ENCODE data around the gene NEURL1. TPM values are rescaled to one million over a fixed set of nuclear protein-coding genes. Genes with fewer than 3 reads are reported as not detected.

NEURL1 gene
- polyA plus RNA-seq, 3 donors: 3.0 to 17.2 (median 3.3) TPM

GRCh38 chr10:103551619-103552602, 58.4 kb downstream of the NEURL1 start:
- H3K4me1 Mint-ChIP-seq: peaks cover 62% of the 10 kb centered on the region
- intact Hi-C loops (cut with micrococcal nuclease): no loop called here
- DNase-seq: peak; percentile 92 to 98 (median 97)
- H3K27ac Mint-ChIP-seq: peak overlapping the region; percentile 93 to 98 (median 97)
- H3K79me2 ChIP-seq (ENCODE audit: insufficient read depth, low read length): no peaks in the 10 kb centered on the region
- H3K9ac ChIP-seq (ENCODE audit: insufficient read depth, low read length, poor library complexity, severe bottlenecking): peak overlapping the region; percentile 63
- H4K20me1 ChIP-seq (ENCODE audit: insufficient read depth, low read length): no peaks in the 10 kb centered on the region
- H3K27ac ChIP-seq (ENCODE audit: low read depth in 1 of 2, low read length in 2 of 2): peak overlapping the region; percentile 90 to 96
- peak overlapping the region; percentile 31 to 73 for H3K4me3 Mint-ChIP-seq
- H3K27me3 Mint-ChIP-seq (ENCODE audit: low read depth in 3 of 3): peaks cover 15 to 44% (median 38%) of the 10 kb centered on the region in 3 donors
- H3K36me3 ChIP-seq (replicated peaks in 1 of 2; ENCODE audit: control insufficient read depth in 1 of 2, insufficient read depth in 2 of 2, low read length in 2 of 2): no peaks in the 10 kb centered on the region
- H3K4me1 ChIP-seq (ENCODE audit: control insufficient read depth in 1 of 2, insufficient read depth in 2 of 2, low read length in 2 of 2): peaks cover 54 to 58% of the 10 kb centered on the region in 2 donors
- H3K9me3 Mint-ChIP-seq: peaks cover 3 to 10% (median 7%) of the 10 kb centered on the region in 7 donors
- H3K4me3 ChIP-seq (replicated peaks in 1 of 3; ENCODE audit: low read depth in 2 of 3, low read length in 3 of 3): peak overlapping the region in 1 of 3 experiments; percentile 37
- peaks cover 0 to 9% of the 10 kb centered on the region in 2 donors for H3K36me3 Mint-ChIP-seq
- 21% methylated on average over 6 of the region's 10 CpGs for WGBS (ENCODE audit: insufficient coverage)
- peak overlapping the region; percentile 50 for H3K4me2 ChIP-seq (replicated peaks; ENCODE audit: extremely low read depth, low read length, poor library complexity, severe bottlenecking)
- peaks cover 0 to 5% of the 10 kb centered on the region in 2 donors for H3K9me3 ChIP-seq (replicated peaks in 1 of 2; ENCODE audit: control insufficient read depth in 1 of 2, insufficient read depth in 1 of 2, low read length in 2 of 2)
- peaks cover 0 to 17% of the 10 kb centered on the region in 2 donors for H3K27me3 ChIP-seq (ENCODE audit: control insufficient read depth in 2 of 2, insufficient read depth in 2 of 2, low read length in 2 of 2)
- TF ChIP-seq, protein P1, sequence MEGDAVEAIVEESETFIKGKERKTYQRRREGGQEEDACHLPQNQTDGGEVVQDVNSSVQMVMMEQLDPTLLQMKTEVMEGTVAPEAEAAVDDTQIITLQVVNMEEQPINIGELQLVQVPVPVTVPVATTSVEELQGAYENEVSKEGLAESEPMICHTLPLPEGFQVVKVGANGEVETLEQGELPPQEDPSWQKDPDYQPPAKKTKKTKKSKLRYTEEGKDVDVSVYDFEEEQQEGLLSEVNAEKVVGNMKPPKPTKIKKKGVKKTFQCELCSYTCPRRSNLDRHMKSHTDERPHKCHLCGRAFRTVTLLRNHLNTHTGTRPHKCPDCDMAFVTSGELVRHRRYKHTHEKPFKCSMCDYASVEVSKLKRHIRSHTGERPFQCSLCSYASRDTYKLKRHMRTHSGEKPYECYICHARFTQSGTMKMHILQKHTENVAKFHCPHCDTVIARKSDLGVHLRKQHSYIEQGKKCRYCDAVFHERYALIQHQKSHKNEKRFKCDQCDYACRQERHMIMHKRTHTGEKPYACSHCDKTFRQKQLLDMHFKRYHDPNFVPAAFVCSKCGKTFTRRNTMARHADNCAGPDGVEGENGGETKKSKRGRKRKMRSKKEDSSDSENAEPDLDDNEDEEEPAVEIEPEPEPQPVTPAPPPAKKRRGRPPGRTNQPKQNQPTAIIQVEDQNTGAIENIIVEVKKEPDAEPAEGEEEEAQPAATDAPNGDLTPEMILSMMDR (IDR thresholded peaks at IDR 0.05): no peak
- peak overlapping the region; percentile 1 for H2AFZ ChIP-seq (ENCODE audit: insufficient read depth, low read depth, low read length, poor library complexity, severe bottlenecking)

DNA sequence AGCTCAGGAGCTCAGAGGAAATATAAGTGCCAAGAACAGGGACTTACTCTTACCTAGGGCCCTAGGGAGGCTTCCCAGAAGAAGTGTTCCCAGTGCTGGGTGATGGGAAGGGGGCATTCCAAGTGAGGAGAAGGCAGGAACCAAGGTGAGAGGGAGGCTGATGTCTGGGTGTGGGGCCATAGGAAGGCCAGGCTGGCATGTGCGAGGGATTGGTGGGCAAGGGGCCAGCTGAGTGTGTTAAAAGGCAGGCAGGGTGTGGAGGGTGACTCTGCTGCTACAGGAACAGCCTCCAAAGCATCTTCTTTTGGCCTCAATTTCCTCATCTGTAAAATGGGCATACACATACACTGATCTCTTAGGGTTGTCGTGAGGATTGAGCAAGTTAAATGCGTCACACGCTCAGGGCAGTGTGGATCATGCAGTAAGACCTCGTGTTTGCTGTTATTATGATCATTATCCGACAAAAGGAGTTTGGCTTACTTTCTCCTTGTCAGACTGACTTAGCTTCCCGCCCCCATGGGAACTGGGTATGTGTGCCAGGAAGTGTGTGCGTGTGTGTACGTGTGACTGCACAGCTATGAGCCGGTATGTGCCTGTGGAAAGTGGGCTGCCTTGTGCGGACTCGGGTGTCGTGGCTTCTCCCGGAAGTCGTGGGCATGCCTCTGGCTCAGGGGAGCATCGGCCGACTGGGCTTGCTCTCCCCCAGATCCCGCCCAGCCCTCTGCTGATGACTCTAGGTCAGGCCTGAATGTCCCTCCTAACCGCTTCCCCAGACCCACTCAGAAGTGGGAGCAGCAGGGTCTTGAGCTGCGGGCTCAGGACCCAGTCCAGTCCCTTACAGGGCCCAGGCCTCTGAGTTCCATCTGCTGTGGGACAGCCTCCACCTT, 59.6 kb downstream of the NEURL1 start:
- DNase-seq: no peak
- peak overlapping the region in 1 of 2 donors; percentile 73 for H3K4me3 Mint-ChIP-seq
- H3K9me3 Mint-ChIP-seq: peaks cover 3 to 10% (median 7%) of the 10 kb centered on the region in 7 donors
- Histone ChIP-seq H3K4me1 (ENCODE audit: control insufficient read depth in 1 of 2, insufficient read depth in 2 of 2, low read length in 2 of 2) (peaks cover 54 to 65% of the 10 kb centered on the region in 2 donors), H4K20me1 (ENCODE audit: insufficient read depth, low read length) (no peaks in the 10 kb centered on the region), H3K9ac (ENCODE audit: insufficient read depth, low read length, poor library complexity, severe bottlenecking) (no peak overlapping the region), H3K79me2 (ENCODE audit: insufficient read depth, low read length) (no peaks in the 10 kb centered on the region), H3K4me3 (replicated peaks in 1 of 3; ENCODE audit: low read depth in 2 of 3, low read length in 3 of 3) (no peak overlapping the region), H3K9me3 (replicated peaks in 1 of 2; ENCODE audit: control insufficient read depth in 1 of 2, insufficient read depth in 1 of 2, low read length in 2 of 2) (peaks cover 0 to 5% of the 10 kb centered on the region in 2 donors), H3K36me3 (replicated peaks in 1 of 2; ENCODE audit: control insufficient read depth in 1 of 2, insufficient read depth in 2 of 2, low read length in 2 of 2) (no peaks in the 10 kb centered on the region), H2AFZ (ENCODE audit: insufficient read depth, low read depth, low read length, poor library complexity, severe bottlenecking) (no peak overlapping the region), H3K27ac (ENCODE audit: low read depth in 1 of 2, low read length in 2 of 2) (peak overlapping the region; percentile 90 to 96), H3K27me3 (ENCODE audit: control insufficient read depth in 2 of 2, insufficient read depth in 2 of 2, low read length in 2 of 2) (peaks cover 0 to 17% of the 10 kb centered on the region in 2 donors), H3K4me2 (replicated peaks; ENCODE audit: extremely low read depth, low read length, poor library complexity, severe bottlenecking) (no peak overlapping the region)
- peaks cover 0 to 9% of the 10 kb centered on the region in 2 donors for H3K36me3 Mint-ChIP-seq
- intact Hi-C loops (cut with micrococcal nuclease): no loop called here
- TF ChIP-seq, protein P1 (IDR thresholded peaks at IDR 0.05): no peak
- WGBS (ENCODE audit: insufficient coverage): 82% methylated on average over 13 of the region's 20 CpGs
- peaks cover 20 to 41% (median 36%) of the 10 kb centered on the region in 3 donors for H3K27me3 Mint-ChIP-seq (ENCODE audit: low read depth in 3 of 3)
- peak overlapping the region in 5 of 7 donors; percentile 93 to 98 (median 97) for H3K27ac Mint-ChIP-seq
- H3K4me1 Mint-ChIP-seq: peaks cover 64% of the 10 kb centered on the region
